ENCODE measurements around the gene PNPLA6. TPM values are rescaled to one million over a fixed set of nuclear protein-coding genes. Genes with fewer than 3 reads are reported as not detected.

Gene PNPLA6
- total and polyA plus RNA-seq, 9 of the 15 experiments (the other 6 are each of a cell fraction or from before 2014, with no cell fraction given), result 0.07 to 30.2 (median 8.3) TPM

- TF ChIP-seq ATF3 (IDR thresholded peaks at IDR 0.05) (no peak), ATF3 (CRISPR knock-in tag; conservative IDR thresholded peaks at IDR 0.05) (no peak), RREB1 (CRISPR knock-in tag; IDR thresholded peaks at IDR 0.05) (no peak), TFAM (CRISPR knock-in tag; conservative IDR thresholded peaks at IDR 0.05) (no peak), RNF2 (IDR thresholded peaks at IDR 0.05) (no peak), ZNF232 (CRISPR knock-in tag; IDR thresholded peaks at IDR 0.05) (no peak), PRDM10 (IDR thresholded peaks at IDR 0.05; ENCODE audit: partially characterized antibody) (peak; percentile 81), TFAP4 (CRISPR knock-in tag; IDR thresholded peaks at IDR 0.05; ENCODE audit: borderline replicate concordance) (peak; percentile 15; the same call in 1 of the 2 replicates), ZNF347 (CRISPR knock-in tag; IDR thresholded peaks at IDR 0.05; ENCODE audit: low read depth) (no peak), ZC3H4 (CRISPR knock-in tag; IDR thresholded peaks at IDR 0.05; ENCODE audit: borderline replicate concordance) (no peak)
These were observed 28.9 kb upstream of the PNPLA6 start (continued) for GRCh38 chr19:7506385-7507328.
